GM12801 (cell line): ENCODE data around the gene PARD3B.

Experiments used
- TF ChIP-seq, protein P1 (sequence below): IDR thresholded peaks from one replicate; pipeline ENCODE4 v1.5.1; 2011; ENCODE audit warnings: control low read depth; ENCODE audit not compliant: insufficient read length; ENCODE audit errors: extremely low read depth

PARD3B gene

DNA sequence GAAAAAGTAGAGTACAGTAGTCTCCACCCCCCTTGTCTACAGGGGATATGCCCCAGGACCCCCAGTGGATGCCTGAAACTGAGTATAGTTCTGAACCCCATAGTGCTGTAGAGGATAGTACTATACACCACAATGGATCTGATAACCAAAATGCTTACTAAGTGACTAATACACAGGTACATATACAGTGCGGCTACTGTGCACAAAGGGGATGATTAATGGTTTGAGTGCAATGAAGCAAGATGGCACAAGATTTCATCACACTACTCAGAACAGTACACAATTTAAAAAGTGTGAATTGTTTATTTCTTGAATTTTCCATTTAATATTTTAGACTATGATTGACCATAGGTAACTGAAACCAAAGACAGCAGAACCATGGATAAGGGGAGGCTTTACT, 690.2 kb downstream of the PARD3B start:
- TF ChIP-seq, protein P1, sequence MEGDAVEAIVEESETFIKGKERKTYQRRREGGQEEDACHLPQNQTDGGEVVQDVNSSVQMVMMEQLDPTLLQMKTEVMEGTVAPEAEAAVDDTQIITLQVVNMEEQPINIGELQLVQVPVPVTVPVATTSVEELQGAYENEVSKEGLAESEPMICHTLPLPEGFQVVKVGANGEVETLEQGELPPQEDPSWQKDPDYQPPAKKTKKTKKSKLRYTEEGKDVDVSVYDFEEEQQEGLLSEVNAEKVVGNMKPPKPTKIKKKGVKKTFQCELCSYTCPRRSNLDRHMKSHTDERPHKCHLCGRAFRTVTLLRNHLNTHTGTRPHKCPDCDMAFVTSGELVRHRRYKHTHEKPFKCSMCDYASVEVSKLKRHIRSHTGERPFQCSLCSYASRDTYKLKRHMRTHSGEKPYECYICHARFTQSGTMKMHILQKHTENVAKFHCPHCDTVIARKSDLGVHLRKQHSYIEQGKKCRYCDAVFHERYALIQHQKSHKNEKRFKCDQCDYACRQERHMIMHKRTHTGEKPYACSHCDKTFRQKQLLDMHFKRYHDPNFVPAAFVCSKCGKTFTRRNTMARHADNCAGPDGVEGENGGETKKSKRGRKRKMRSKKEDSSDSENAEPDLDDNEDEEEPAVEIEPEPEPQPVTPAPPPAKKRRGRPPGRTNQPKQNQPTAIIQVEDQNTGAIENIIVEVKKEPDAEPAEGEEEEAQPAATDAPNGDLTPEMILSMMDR: no peak

DNA sequence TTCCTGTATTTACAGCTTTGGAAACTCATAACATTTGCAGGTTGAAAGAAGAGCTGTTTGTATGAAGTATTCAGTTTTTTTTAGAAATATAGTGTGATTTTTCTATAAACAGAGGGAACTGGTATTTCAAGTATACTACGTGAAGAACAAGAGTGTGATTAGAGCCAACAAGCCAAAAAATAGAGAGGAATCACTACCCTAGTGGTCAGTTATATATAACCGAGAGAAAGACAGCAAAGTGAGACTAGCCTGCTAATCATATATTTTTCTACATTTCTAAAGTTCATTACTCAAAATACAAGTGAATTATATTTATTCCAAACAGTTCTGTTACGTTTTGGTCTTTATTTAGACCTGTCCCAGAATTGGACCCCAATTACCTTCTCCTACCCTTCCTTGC, 692.2 kb downstream of the PARD3B start:
- TF ChIP-seq, protein P1: no peak

DNA sequence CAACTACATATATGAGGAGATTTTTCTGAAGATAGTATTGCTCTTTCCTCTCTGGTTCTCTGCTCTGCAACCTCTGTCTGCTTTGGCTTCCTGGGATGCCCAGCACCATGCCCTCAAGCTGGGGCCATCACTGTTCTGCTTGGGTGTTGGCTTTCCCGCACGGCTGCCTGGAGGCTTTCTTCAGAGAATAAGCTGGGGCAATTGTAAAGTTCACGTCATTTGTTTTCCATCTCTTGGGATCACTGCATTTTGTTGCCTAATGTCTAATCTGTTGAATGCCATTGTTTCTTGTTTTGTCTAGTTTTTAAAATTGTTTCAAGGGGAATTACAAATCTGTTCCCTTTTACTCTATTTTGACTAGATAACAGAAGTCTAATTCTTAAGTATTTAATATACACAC, 699.7 kb downstream of the PARD3B start:
- TF ChIP-seq, protein P1: no peak

DNA sequence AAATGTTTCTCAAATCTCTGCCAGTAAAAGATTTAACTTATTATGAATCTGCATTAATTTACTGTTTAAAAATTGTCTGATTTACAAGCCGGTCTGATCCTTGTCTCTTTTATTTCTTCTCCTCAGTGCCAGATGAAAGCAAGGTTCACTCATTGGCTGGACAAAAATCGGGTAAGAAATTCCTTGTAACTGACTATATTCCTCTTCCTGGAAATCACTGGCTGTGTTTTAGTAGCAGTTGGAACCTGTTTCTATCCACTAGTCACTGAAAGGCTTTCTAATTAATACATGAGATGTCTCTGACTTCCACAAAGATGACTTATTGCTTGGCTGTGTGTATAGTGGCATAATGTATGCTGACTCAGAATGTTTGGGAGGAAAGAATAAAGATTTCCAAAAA, 700.4 kb downstream of the PARD3B start:
- TF ChIP-seq, protein P1: no peak

DNA sequence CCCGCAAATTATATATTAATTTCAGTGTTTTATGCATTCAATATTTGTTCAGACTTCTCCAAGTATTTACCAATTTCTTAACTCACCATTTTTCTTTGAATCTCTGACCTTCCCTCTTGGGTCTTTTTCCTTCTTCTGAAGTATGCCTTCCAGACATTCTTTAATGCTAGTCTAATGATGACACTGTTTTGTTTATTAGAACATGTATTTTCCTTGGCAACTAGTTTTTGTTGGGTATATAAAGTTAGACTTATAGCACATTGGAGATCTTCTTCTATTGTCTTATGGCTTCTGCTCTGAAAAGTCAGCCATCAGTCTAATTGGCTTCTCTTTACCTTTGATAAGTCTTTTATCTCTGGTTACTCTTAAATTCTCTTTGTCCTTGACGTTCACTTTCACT, 713.8 kb downstream of the PARD3B start:
- TF ChIP-seq, protein P1: no peak

DNA sequence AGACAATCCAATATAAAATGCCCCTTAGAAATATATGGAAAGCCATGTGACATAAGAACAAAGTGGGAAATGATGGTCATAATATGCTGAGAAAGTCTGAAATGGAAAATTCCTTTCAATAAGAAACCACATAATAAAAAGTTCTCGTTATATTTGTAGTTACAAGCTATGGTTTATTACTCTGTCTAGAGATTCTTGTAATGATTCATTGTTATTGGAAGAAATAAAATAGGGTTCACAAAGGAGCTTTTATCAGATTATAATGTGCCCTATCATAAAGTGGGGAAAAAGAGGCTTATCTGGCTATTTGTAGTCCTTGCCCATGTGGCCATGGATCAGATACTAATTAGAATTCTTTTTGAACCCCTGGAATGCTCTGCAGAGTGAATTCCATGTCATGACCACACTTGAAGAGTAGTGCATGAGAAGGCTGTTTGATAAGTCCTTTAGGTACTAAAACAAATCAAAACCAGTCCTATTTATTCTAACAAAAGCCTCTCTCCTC, 716.3 kb downstream of the PARD3B start:
- TF ChIP-seq, protein P1: no peak

DNA sequence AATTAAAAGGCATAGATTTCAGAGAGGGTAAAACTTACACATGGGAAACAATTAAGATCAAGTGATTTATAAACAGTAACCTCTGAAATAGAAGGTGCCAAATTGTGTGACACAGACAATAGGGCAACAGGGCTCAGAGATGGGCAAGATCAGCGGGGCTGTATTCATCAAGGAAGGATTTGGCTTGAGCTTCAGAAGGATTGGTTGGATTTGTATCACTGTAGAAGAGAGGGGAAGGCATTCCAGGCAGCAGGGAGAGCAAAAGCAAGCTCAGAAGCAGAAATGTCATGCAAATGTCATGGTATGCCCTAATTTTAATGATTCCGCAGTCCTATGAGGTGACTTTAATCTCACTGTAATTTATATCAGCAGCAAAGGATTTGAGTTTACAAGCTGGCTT, 722.0 kb downstream of the PARD3B start:
- TF ChIP-seq, protein P1: no peak

DNA sequence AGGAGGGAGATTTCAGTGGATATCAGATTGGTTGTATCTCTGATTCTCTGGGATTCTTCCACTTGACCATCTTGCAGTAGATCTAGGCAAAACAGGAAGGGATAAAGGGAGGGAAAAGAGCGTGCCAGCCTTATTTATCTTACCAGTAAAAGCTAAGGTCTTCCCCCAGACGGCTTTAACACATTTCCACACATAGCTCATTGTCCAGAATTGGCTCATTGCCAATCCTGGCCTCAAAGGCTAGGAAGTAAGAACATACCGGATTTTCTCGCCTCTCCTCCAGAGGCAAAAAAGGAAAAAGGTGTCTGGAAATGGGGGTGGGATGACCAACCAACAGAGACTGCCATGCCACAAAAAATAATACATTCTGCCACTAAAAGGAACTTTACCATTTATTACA, 725.4 kb downstream of the PARD3B start:
- TF ChIP-seq, protein P1: no peak
